ENCODE data around the gene PAX8. TPM values are rescaled to one million over a fixed set of nuclear protein-coding genes. Genes with fewer than 3 reads are reported as not detected.
A peak's percentile ranks its signal among the peaks of the same experiment; 100 is the strongest.

PAX8 gene
- total and polyA plus RNA-seq, 2 experiments from 2014 or later = 0.16 TPM; not detected in 1

DNA sequence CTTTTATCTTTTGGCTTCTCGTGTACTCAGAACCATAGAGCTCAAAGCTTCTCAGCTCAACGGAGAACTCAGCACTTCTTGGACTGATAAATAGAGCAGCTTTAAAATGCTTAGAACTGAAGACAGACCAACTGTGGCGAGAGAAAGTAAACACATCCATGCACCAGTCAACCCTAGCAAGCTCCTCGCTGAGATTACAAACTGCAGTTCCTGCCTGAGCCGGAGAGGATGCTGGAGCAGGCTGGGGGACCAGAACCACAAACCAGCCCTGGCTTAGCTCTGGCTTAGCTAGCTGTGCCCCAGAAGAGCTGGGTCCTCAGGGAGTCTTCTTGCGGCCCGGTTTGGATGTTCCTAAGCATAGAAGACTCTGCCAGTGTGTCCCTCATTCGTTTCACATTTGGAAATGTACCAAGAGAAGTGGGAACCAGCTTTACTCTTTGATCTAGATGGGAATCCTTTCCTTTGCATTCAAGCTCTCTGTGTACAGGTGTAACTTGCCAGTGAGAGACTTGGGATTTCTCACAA, 5.6 kb downstream of the PAX8 start:
- Histone ChIP-seq H3K4me3 (no peak overlapping the region), H3K36me3 (replicated peaks; ENCODE audit: insufficient read depth, low read depth) (no peaks in the 10 kb centered on the region), H2AFZ (no peak overlapping the region), H3K27me3 (peaks cover 89% of the 10 kb centered on the region), H3K4me1 (ENCODE audit: insufficient read depth) (peaks cover 18% of the 10 kb centered on the region), H3K4me2 (no peak overlapping the region), H3K79me2 (no peaks in the 10 kb centered on the region), H3K9me3 (ENCODE audit: low read depth) (no peaks in the 10 kb centered on the region), H4K20me1 (ENCODE audit: insufficient read depth, poor library complexity, severe bottlenecking) (no peaks in the 10 kb centered on the region), H3K27ac (no peak overlapping the region), H3K9me2 (replicated peaks; ENCODE audit: insufficient read depth) (no peaks in the 10 kb centered on the region)
- 4% methylated on average over 8 of the region's 8 CpGs for WGBS (ENCODE audit: low lambda C conversion rate, missing lambda C conversion rate)
- peak; percentile 57 for DNase-seq (ENCODE audit: low spot score)
- TF ChIP-seq EZH2 (IDR thresholded peaks at IDR 0.05; ENCODE audit: borderline replicate concordance) (no peak), CTCF (IDR thresholded peaks at IDR 0.05; ENCODE audit: poor library complexity) (peak; percentile 28)

DNA sequence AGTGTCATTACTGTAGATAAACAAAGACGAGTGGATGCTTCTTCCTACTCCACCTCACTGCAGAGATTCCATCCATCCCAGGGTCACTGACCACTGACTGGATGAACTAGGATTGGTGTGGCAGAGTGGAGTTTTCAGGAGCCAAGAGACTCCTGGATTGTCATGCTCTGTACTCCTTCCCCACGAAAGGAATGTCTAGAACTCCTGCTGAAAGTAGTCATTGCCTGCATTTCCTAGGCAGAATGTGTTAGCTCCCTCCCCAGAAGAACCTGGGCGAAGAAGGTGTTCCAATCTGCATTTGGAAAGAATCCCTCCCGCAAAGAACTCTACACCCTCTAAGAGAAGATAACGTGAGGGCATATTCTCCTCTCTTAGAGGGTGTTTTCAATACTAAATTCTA, 6.2 kb downstream of the PAX8 start:
- DNase-seq (ENCODE audit: low spot score) = no peak
- H4K20me1 ChIP-seq (ENCODE audit: insufficient read depth, poor library complexity, severe bottlenecking) = no peaks in the 10 kb centered on the region
- no peak overlapping the region for H3K4me2 ChIP-seq
- H3K36me3 ChIP-seq (replicated peaks; ENCODE audit: insufficient read depth, low read depth) = no peaks in the 10 kb centered on the region
- H3K27me3 ChIP-seq = peaks cover 83% of the 10 kb centered on the region
- WGBS (ENCODE audit: low lambda C conversion rate, missing lambda C conversion rate) = 16% methylated on average over 5 of the region's 5 CpGs
- H3K79me2 ChIP-seq = no peaks in the 10 kb centered on the region
- H3K4me1 ChIP-seq (ENCODE audit: insufficient read depth) = peaks cover 15% of the 10 kb centered on the region
- no peaks in the 10 kb centered on the region for H3K9me2 ChIP-seq (replicated peaks; ENCODE audit: insufficient read depth)
- H3K9me3 ChIP-seq (ENCODE audit: low read depth) = no peaks in the 10 kb centered on the region
- H3K4me3 ChIP-seq = no peak overlapping the region
- H2AFZ ChIP-seq = no peak overlapping the region
- H3K27ac ChIP-seq = no peak overlapping the region
- TF ChIP-seq EZH2phosphoT487 (IDR thresholded peaks at IDR 0.05; ENCODE audit: low read depth, severe bottlenecking, unreplicated experiment) (no peak), CTCF (IDR thresholded peaks at IDR 0.05; ENCODE audit: poor library complexity) (no peak), EZH2 (IDR thresholded peaks at IDR 0.05; ENCODE audit: borderline replicate concordance) (no peak)

DNA sequence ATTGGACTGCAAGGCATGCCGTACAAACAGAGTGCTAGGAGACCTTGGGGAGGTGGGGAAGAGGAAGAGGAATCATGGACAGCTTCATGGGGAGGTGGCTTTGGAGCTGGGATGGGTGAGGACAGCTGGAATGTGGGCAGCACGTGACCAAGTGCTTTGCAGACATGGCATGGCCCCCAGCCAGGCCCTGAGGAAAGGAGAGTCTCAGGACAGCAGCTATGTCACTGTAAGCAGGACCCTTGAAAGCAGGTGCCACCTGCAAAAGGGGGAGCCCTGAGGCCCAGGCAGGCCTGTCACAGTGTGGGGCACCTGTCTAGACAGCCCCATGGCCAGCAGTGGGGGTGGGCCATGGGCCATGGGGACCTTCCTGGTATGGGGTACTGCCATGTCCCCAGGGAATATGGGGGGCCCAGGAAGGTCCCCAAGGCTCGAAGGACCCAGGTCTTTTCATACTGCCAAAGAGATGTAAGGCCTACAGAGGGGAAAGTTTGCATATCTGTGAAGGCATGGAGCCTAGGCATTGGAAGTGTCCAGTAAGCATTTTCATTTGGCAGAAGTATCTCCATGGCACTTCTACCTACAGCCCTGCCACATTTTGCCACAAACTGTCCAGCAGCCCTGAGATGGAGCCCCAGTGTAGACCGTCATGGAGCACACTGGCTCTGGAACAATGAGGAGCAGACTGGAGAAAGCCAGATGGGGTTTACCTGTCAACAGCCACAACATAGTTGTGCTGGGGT, 9.9 kb downstream of the PAX8 start:
- no peaks in the 10 kb centered on the region for H4K20me1 ChIP-seq (ENCODE audit: insufficient read depth, poor library complexity, severe bottlenecking)
- H3K27me3 ChIP-seq = peaks cover 61% of the 10 kb centered on the region
- no peaks in the 10 kb centered on the region for H3K9me3 ChIP-seq (ENCODE audit: low read depth)
- 85% methylated on average over 4 of the region's 4 CpGs for WGBS (ENCODE audit: low lambda C conversion rate, missing lambda C conversion rate)
- no peak overlapping the region for H3K4me2 ChIP-seq
- no peak for DNase-seq (ENCODE audit: low spot score)
- no peak overlapping the region for H3K4me3 ChIP-seq
- H3K79me2 ChIP-seq = no peaks in the 10 kb centered on the region
- no peak overlapping the region for H2AFZ ChIP-seq
- H3K27ac ChIP-seq = no peak overlapping the region
- no peaks in the 10 kb centered on the region for H3K36me3 ChIP-seq (replicated peaks; ENCODE audit: insufficient read depth, low read depth)
- H3K4me1 ChIP-seq (ENCODE audit: insufficient read depth) = no peaks in the 10 kb centered on the region
- H3K9me2 ChIP-seq (replicated peaks; ENCODE audit: insufficient read depth) = no peaks in the 10 kb centered on the region
- TF ChIP-seq EZH2phosphoT487 (IDR thresholded peaks at IDR 0.05; ENCODE audit: low read depth, severe bottlenecking, unreplicated experiment) (no peak), EZH2 (IDR thresholded peaks at IDR 0.05; ENCODE audit: borderline replicate concordance) (no peak), CTCF (IDR thresholded peaks at IDR 0.05; ENCODE audit: poor library complexity) (no peak)

Data from hepatocyte (in vitro differentiated cells).